Upper lobe of left lung (tissue), 4 donors: ENCODE data around the gene PTPN1.

ENCODE experiments used
- CTCF ChIP-seq, 6 experiments: fragments of 450-650 bp in 4 of 6; fragments of 200-600 bp in 2 of 6; sonication (generic) in 2 of 6; IDR thresholded peaks; one replicate each; pipeline ENCODE4 v1.5.1; 2016 to 2019; ENCODE audit warnings: antibody characterized with exemption in 6 of 6
- EP300 ChIP-seq, 4 donors: sonication (generic); formaldehyde crosslinking; IDR thresholded peaks; one replicate each; pipeline ENCODE4 v1.5.1; 2017; ENCODE audit warnings: antibody characterized with exemption in 4 of 4, control low read depth in 2 of 4
- POLR2A ChIP-seq, 4 donors: fragments of 450-650 bp; IDR thresholded peaks; one replicate each; pipeline ENCODE4 v1.5.1; 2016 to 2017; ENCODE audit warnings: antibody characterized with exemption in 4 of 4, mild to moderate bottlenecking in 2 of 4
- POLR2AphosphoS5 ChIP-seq, 2 donors: sonication (generic); formaldehyde crosslinking; IDR thresholded peaks; one replicate each; pipeline ENCODE4 v1.5.1; 2017; ENCODE audit warnings: antibody characterized with exemption in 2 of 2

- TF ChIP-seq CTCF (IDR thresholded peaks at IDR 0.05), result no peak
- TF ChIP-seq POLR2AphosphoS5 (IDR thresholded peaks at IDR 0.05), result no peak
- TF ChIP-seq EP300 (IDR thresholded peaks at IDR 0.05), result no peak
- no peak for TF ChIP-seq POLR2A (IDR thresholded peaks at IDR 0.05)
Observed at GRCh38 chr20:50618537-50618936, 108.4 kb downstream of the PTPN1 start.
